NCI-H1048 (cell line): Measurements from ENCODE around the gene TMEM9B.
A peak's percentile ranks its signal among the peaks of the same experiment; 100 is the strongest.
"Not testable (repeated sequence)": the region's sequence is repeated elsewhere in the genome, so short reads cannot be mapped to it uniquely, and the experiment has no call there.

Source experiments
- DNase-seq: peaks from one replicate; lab custom pipeline; 2025; lab: John Stamatoyannopoulos, UW

The TMEM9B gene

DNA sequence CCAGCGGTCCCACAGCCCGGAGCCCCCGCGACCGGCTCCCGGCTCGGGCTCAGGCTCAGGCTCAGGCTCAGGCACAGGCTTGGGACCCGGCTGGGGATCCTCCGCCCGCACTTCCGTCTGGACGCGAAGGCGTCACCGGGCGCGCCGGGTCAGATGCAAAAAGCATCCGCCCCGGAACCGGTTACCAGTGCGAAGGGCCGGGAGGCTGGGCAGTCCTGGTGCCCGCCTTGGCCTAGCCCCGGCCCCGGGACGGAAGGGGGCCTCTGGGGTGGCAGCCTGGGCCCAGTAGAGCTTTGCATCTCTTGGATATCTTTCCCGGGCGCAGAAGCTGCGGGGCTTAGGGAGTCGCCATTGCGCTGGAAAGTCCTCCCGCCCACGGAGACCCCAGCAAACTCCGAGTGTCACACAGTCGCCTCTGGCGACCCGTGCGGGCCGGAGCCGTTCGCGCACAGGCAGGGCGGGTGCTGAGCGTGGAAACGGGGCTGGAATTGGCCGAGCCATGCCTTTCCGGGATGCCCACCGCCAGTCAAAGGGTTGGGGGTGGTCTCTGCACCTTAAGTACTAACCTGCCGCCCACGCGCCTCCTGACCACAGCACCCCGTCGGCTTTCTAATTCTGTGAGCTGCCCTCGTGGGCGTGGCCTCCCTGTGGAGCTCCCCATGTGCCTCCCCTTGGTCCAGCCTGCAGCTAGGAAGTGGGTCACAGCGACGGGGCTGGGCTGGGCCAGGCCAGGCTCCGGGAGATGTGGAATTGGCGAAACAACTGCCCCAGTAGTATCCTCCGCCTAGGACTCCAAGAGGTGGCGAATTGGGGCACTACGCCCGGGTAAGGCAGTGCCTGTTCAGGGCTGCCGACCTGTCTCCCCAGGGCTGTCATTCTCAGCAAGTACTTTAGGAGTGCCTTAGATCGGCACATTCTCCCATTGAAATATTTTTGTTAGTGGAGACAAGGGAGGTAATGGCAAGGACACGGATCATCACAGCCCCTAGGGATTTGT is at the start of gene TMEM9B:
TMEM9B (minus strand) TSS at position 119 of the 997 bp plus-strand sequence. CDS start 129 bp downstream, outside the sequence.
- DNase-seq = peak; percentile 68

DNA sequence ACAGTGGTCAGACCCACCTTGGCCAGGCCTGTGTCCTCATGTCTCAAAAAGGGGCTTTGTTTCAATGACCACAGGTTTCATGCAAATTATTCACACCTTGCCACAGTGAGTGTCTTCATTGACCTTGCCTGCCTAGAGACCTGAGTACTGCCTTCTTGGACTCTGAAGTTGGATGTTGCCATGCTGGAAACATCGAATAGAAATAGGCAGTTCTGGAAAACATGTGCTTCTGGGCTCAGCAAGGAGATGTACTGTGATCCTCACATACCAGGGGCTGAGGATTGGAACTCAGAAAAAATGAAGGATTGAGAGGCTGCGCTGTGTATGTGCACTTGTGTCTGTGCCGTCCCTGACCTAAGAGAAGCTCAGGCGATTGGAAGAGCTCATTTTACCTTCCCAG is 49.1 kb upstream of the TMEM9B start:
- no peak for DNase-seq

DNA sequence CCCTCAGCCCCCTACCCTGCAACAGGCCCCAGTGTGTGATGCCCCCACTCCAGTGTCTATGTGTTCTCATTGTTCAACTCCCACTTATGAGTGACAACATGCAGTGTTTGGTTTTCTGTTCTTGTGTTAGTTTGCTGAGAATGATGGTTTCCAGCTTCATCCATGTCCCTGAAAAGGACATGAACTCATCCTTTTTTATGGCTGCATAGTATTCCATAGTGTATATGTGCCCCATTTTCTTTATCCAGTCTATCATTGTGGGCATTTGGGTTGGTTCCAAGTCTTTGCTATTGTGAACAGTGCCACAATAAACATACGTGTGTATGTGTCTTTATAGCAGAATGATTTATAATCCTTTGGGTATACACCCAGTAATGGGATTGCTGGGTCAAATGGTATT is 45.3 kb upstream of the TMEM9B start:
- DNase-seq = not testable (repeated sequence)

DNA sequence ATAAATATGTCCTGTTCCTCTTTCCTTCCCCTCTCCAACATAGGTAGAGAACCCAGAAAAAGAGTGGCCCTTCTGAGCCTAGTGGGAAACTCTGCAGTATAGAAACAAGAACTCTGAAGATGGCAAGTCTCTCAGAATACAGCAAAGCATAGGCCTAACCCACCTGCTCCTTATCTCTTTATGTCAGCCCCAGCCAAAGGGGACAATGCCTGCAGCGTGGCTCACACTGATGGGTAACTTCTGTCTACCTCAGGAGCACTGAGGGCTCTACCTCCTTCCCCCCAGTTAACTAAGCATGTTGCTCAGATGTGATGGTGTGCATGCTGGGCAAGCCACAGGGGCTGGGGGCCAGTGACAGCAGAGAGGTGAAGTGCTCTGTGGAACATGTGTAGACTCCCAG is 44.4 kb upstream of the TMEM9B start:
- DNase-seq = no peak

DNA sequence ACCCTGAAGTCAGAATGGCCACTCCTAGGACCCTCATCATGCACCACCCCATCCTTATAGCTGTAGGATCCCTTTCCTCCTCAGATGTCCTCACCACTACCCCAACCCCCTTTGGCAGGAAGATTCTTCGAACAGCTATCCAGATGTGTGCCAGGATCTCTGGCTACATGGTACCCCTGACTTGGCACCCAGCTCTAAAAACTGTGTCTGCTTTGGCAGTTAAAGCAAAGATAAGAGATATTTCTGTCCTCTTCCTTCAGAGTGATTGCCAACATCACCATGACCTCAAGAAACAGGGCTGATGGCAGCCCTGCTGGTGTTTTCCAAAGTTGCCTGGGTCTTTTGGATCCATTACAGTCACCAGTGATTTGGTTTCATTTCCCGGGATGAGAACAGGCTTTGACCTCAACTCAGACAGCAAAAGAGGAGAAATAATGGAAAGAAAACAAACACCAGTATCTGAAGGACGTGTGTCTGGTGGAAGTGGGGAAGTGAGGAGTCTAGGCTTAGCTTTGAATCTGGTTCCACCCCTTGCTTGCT is 43.8 kb upstream of the TMEM9B start:
- no peak for DNase-seq

DNA sequence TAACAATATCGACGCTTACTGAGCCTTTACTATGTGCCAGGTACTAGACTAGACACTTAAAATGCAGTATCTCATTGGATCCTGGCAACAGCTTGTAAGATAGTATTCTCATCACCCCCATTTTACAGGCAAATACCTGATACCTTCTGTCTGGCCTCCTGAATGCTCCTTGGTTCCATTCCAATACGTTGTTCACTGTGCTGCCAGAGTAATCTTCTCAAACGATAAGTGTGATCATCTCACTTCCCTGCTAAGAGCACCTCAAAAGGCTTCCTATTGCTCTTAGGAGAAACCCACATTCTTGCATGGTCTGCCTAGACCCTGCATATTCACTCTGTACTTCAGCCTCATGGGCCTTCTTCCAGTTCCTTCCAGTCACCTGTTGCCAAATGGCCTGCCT is 40.8 kb upstream of the TMEM9B start:
- no peak for DNase-seq

DNA sequence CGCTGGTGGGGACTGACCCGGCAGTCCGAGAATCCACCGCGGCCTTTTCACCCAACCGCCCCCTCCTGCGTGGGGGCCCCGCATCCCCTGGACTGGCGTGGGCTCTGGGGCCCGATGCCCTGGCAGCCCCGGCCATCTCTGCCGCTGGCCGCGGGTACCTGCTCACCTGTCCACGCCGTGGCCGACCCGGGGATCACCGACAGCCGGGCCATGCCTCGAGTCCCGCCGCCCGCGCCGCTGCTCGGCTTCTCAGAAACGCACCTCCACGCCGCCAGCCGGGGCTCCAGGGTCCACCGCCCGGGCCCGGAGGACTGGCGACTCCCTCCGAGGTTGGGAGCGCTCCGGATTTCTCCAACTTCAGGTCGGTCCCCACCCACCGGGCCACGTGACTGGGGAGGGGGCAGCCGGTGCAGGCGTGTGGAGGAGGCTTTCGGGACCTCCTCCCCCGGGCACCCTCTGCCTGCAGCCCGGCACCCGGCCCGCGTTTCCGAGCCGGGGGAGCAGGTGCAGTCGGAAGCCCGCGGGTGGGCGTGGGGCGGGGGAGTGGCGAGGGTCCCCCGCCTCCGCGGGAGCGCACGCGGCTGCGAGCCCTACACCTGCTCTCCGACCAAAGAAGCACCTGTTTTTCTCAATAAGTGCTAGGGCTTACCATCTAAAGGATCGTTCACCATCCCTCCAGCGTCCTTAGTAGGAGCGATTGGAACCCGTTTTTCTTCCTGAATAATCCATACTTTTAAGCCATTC is 40.1 kb upstream of the TMEM9B start:
- no peak for DNase-seq

DNA sequence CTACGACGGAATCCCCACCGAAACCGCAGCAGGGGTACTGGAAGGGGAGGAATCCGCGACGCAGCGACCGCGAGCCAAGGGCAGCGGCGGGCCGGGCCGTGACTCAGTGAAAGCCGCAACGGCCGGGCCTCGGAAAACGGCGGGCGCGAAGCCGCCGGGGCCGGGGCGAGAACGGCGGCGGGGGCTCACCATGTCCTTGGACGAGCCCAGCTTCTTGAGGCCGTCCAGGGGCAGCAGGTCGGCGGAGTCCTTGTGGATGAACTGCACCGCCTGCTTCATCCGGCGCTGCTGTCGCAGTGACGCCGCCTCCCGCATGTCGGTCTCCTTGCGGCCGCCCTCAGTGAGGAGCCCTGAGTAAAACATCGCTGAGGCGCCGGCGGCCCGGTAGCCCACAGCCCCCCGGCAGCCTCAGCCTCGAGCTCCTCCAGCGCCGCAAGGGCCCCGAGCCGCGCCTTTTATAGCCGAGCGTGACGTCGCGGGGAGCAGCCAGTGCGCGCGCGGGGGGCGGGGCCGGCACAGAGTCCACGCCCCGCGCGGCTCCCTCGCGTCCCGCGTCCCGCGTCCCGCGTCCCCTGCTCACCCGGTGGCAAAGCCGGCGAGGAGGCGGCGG is 39.4 kb upstream of the TMEM9B start, which contains the start of gene NRIP3:
NRIP3 (minus strand) TSS at position 429 of the 610 bp plus-strand sequence; CDS start at position 363, 66 bp downstream.
- no peak for DNase-seq

DNA sequence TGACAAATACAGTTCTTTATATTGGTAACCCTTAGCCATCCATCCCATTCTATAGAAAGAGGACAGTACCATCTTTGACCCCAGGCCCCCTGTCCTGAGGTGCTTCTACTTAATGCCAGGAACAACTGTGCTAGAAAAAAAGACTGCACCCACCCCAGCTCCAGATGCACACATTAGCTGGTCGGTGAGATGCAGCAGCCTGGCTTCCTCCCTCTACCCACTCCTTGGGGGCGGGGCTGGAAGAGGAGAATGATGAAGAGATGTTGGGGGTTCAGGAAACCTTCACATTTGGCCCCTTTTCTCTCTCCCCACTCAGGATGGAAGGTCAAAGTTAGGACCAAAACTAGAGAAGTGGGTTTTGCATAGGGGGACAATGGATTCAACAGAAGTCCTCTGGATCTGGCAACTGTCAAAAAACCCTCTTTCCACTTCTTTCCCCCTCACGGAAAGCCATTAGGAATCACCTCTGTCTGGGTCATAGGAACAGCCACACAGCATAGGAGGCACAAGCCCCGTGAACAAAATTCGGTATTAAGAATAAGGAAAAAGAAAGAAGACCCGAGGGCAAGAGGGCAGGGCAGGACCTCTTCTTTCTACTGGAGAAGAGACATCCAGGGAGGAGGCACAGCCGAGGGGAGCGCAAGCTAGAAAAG is 38.8 kb upstream of the TMEM9B start:
- DNase-seq = no peak

DNA sequence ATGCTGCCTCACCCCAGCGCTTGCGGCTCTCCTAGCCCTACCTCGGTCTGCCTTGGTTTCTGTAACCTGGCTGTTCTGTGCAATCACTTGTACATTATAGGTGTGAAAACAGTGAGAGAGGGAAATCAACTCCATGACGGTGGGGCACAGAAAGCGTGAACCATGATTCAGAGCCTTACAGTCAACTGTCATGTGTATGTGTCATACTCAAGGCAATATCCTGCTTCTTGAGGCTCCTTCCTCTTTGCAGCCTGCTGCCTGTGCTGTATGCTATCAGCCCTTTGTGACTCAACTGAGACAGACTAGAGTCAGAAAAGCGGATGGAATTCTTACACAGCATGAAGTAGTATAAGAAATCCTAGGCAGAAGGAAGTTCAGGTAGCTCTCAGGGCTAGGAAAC is 37.5 kb upstream of the TMEM9B start:
- no peak for DNase-seq

DNA sequence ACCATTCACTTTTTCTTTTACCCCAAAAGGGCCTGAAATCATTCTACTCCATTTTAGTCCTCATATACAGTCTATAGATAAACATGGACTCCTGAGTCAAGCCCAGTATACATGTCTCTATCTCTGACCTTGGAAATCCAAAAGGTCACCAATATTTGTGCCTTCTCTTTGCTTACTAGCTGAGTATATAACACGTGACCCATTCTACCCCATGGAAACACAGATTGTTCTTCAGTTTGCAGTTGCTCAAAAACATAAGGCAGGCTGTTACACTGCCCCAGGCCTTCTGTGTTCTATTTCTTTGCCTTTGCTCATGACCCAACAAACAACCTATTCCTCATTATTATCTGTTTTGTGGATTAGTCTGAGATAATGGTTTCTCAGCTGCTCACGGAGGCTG is 33.8 kb upstream of the TMEM9B start:
- DNase-seq = no peak

DNA sequence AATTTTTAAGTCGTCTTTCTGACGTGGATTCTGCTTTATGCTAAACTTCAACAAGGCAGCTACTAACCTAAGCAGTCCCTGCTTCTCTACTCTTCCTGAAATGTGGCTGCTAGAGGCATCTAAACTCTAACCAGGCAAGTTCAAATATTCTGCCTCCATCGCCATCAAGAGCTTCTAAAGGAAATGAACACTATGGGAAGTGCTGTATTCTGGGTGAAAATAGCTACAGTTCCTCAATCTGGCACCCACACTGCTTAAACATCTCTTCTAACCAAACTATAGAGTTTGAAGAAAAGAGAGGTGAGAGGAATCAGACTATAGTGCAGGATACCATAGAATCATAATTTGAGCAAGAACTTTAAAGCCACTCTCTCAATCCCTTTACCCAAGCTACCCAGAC is 33.2 kb upstream of the TMEM9B start:
- no peak for DNase-seq

DNA sequence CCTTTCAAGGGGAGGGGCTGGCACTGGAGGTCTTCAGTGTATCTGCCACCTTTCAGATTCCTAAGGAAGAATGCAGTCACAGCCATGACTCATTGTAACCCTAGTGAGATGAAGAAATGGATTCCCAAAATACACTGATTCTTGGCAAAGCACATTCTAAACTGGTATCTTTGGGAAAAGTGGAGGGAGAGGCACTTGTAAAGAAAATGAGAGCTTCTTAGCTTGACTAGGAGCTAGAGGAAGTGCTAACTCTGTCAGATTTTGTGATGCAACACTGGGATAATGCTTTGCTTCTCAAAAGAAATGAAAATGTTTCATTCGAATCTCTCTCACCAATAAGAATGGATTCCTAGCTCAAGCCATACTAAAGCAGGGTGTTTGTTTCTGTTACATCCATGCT is 25.2 kb upstream of the TMEM9B start:
- DNase-seq = no peak

DNA sequence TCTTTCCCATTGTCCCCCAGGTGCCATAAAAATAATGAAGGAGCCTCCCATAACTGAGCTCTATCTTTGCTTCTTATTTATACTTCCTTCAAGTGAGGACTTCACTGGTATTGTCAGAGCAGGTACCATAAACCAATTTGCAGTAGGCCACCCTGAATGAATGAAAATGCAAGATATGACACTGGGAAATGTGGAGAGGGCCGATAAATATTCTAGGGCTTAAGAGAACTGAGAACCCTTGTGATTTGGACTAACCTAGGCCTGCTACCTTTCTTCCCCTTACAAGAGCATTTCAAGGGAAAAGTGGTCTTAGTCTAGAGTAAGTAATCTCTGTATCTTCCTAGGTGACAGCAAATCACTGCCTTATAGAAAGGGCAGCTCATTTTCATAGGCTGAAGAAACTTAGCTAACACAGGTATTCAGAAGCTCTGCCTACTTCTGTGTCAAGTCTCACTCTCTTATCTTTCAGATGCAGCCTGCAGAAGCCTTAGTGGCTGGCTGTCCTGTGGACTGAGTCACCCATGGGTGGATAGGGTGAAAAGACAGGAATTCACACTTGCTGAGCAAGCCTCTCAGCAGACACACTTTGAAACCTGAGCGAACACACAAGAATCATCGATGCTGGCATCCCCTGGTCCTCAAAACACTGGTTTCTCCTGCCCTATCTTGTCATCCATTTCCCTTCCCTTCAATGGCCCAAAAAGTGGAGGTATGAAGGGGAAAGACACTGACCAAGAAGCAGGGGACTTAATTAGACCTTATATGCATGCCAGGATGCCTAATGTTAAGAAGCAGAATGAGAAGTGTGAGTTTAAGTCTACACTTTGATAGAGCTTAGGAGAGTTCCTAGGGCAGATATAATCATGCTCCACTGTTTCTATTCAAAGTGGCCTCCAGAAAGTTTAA is 24.3 kb upstream of the TMEM9B start:
- no peak for DNase-seq

DNA sequence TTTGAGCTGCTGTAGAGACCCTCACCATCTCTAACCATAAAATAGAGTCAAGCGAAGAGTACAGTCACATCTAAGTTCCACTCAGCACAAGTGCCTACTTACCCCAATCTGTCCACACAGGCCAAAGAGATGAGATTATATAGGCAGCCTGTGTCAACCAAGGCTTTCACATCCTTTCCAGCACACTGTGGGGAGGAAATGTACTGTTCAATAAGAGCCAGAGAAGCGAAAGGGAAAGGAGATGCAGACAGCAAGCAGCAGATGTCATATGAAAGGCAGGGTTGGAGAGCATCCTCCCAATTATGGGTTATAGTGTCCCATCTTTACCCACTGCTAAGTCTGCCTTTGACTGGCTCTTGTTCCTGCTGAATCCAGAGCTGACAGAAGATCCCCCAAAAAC is 23.2 kb upstream of the TMEM9B start:
- DNase-seq = no peak

DNA sequence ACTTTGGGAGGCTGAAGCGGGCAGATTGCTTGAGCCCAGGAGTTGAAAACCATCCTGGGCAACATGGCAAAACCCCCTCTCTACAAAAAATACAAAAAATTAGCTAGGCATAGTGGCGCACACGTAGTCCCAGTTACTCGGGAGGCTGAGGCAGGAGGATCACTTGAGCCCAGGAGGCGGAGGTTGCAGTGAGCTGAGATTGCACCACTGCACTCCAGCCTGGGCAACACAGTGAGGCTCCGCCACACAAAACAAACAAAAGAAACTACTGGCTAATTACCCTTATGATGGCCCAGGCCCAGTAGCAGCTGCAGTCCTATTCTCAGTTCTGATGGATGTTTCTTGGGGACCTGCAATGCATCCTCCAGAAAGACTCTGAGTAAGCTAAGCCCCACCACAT is 22.5 kb upstream of the TMEM9B start:
- DNase-seq = not testable (repeated sequence)

DNA sequence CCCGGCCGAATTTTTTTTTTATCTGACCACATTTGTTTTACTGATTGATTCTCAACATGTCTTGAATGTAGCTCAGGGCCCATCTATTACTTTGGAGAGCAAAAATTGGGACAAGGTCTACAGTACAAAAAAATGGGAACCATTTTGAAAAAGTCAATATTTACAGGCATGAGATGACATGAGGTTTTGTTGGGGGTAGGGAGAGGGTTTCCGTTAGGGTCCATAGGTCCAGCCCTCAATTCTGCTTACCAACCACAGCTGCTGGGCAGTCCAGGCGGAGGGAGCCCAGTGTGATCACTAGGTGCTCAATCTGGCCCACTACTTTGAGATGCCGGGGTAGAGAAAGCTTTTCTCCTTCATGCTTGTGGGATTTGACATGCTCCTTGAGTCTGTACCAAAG is 21.2 kb upstream of the TMEM9B start:
- no peak for DNase-seq

DNA sequence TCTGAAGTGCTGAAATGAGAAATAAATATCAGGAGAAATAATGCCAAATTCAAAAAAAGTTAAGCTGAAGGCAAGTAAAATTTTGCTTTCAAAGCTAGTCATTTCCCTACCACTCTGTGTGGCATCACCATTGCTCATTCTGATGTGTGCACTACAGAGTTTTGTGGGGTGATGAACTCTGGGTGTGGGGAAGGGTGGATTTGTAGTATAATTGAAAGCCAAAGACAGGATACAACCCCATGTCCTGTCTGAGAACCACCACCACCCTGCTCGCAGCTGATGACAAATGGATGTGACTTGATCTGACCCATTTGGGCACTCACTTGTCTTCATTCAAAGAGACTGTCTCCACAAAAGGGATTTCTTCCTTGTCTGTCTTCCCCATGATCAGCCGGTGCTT is 19.3 kb upstream of the TMEM9B start:
- DNase-seq = no peak

DNA sequence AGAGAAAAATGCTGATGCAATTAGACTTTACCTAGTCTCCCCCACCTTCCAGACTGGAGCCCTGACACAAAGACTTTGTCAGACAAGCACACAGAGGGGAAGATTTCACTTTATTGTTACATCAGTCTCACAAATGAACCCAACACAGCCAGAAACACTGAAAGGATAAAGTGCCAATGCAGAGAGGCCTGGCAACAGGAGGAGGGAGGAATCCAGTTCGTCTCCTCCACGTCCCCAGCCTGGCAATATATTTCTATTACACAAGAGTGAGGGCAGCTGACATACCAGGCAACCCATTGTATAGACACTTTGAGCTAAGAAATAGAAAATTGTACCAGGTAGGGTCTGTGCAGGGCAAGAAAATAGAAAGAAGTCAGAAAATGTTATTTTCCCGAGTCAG is 16.2 kb upstream of the TMEM9B start:
- no peak for DNase-seq

DNA sequence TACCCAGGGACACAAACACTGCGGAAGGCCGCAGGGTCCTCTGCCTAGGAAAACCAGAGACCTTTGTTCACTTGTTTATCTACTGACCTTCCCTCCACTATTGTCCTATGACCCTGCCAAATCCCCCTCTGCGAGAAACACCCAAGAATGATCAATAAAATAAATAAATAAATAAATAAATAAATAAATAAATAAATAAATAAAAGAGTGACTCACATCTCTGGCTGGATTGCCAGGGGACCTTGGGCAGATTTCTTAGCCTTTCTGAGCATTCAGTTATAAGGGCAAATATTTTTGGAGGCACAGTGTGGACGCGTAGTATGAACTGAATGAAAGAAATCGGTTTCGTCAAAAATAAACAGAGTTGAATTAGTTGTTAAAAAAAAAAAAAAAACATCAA is 15.1 kb upstream of the TMEM9B start:
- DNase-seq = not testable (repeated sequence)

DNA sequence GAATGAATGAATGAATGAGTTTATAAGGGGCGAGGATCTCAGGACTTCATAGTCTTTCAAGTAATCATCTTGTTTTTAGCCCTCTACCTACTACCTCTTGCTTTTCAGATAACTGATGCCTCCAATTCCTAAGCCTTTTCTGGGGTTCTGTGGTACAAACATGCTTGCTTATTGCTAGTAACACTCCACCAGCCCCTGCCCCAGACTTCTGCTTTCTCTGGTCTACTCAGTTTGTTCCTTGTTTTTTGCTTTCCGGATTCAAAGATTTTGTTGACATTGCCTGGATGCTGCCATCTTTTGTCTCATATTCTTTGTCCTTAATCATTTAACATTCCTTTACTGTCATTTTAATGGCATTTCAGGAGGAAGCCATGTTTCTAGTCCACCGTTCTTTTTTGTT is 8.9 kb upstream of the TMEM9B start:
- DNase-seq = no peak
